NCI-H345 (cell line): Measurements from ENCODE around the gene CTAG1A.
"Not testable (repeated sequence)": the region's sequence is repeated elsewhere in the genome, so short reads cannot be mapped to it uniquely, and the experiment has no call there.

ENCODE experiments used
- DNase-seq: peaks from one replicate; lab custom pipeline; 2025; lab: John Stamatoyannopoulos, UW

The CTAG1A gene

DNA sequence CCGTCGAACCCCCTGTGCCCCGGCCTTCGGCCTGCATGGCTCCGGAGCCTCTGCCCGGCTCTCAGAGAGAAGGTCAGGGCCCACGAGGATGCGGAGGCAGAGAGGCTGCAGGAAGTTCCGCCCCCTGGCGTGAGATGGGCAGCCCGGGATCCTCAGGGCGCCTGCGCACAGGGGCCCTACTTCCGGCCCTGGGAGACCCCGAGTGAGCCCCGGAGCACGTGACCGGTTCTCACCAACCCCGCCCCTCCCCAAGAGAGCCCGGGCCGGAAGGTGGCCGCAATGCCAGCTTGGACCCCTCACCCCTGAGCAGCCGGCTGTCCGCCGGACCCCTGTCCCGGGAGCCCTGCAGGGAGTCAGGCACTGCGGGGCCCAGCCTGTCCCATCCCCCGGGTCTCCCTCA lies 34.2 kb downstream of the CTAG1A start, which contains the start of gene CTAG1B:
Gene CTAG1B (minus strand): TSS at position 101 of the 400 bp plus-strand sequence. CDS start 64 bp downstream, at position 37.
- not testable (repeated sequence) for DNase-seq

DNA sequence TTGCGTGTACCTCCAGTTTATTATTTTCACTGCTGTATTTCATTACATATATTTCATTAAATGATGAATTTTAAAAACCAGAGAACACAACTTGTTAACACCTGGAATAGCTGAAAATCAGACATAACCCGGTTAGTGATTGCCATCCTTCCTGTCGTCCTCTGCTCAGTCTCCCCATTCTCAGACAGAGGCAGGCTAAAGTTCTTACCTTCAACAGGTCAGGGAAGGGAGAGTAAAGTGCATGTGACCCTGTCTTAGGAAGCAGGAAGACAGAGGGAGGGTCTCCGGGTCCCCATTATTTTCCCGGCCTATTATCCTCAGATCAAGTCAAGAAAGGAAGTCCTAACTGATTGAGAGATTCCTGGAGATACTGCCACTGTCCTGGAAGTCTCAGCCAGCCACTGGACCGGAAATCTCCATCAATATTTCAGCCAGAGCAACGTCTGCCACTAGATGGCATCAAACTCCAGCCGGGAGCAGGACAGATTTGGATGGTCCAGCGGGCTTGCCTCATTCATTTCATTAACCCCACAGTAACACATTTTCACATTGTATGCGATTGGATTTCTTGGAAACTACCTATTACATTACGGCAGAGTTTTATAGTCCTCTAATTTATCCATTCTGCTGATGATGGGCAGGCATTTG lies 36.0 kb downstream of the CTAG1A start:
- DNase-seq: not testable (repeated sequence)

DNA sequence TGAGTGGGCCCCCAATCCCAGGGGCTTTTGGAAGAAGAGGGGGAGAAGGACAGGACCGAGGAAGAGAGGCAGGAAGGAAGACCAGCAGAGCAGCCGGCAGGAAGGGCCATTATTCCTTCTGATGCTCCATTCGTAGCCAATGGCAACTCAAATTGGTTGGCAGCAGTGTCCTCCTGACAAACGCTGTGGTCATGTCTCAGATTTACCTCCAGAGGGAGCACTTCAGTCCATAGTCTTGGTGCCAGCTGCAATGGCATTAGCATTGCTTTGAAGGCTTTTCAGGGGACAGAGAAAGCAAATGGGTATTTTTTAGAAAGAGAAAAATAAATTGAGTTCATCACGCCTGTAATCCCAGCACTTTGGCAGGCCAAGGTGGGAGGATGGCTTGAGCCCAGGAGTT lies 44.0 kb downstream of the CTAG1A start:
- not testable (repeated sequence) for DNase-seq

DNA sequence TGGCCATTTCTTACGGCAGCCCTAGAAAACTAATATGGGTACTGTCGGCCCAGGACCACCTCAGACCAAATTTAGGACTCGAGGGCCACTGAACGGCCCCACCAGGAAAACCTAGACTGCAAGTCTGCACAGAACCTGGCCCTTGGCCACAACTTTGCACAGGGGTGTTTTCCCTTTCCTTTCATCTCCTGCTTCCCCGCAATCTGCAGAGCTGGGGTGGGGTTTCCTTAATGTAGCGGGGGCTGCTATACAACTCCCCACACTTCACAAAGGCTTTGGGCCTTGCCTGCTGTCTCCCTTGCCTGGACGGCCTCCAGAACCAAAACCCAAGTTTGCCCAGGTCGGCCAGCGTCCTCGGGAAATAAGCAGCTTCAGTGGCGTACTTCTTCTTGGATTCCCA lies 46.0 kb downstream of the CTAG1A start:
- DNase-seq: not testable (repeated sequence)

DNA sequence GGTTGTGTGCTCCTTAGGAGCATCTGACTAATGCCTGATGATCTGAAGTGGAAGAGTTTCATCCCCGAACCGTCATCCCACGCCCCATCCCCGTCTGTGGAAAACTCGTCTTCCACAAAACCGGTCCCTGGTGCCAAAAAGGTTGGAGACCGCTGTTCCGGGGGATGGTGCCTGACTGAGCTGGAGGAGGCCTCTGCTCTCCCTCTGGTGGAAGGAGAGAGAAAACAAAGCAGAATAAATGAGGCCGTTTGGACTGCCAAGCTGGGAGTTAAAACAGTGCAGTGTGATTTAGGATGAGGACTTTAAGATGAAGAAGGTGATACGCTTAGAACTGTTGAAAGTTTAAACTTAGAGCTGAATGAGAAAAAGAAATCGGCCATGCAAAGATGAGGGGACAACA lies 48.7 kb downstream of the CTAG1A start:
- DNase-seq: not testable (repeated sequence)
